Transverse colon (tissue), 4 donors: ENCODE results near the gene GBP1. TPM values are rescaled to one million over a fixed set of nuclear protein-coding genes. Genes with fewer than 3 reads are reported as not detected.
A peak's percentile ranks its signal among the peaks of the same experiment; 100 is the strongest.

ENCODE experiments used
- DNase-seq: peaks from one replicate; pipeline ENCODE4 v3.0.0-alpha.2; 2019
- H3K27ac ChIP-seq, 4 donors: fragments of 200-600 bp; sonication (generic); 2 replicates each; pipeline ENCODE4 v1.5.1; 2016 to 2018; ENCODE audit warnings: inconsistent platforms in 4 of 4
- H3K27me3 ChIP-seq: fragments of 200-600 bp; sonication (generic); 2 replicates; pipeline ENCODE4 v1.5.1; 2017; ENCODE audit warnings: inconsistent platforms
- H3K36me3 ChIP-seq, 4 donors: fragments of 200-600 bp; sonication (generic); 2 replicates each; pipeline ENCODE4 v1.5.1; 2017 to 2019; ENCODE audit warnings: inconsistent platforms in 4 of 4
- H3K4me1 ChIP-seq, 4 donors: fragments of 200-600 bp; sonication (generic); 2 replicates each; pipeline ENCODE4 v1.5.1; 2017 to 2020; ENCODE audit warnings: inconsistent platforms in 4 of 4
- H3K4me3 ChIP-seq, 4 donors: fragments of 200-600 bp; sonication (generic); 1 replicate in 1 of 4; 2 replicates in 3 of 4; pipeline versions ENCODE4 v1.5.1 to v1.6.1; 2017 to 2019; ENCODE audit warnings: inconsistent platforms in 4 of 4
- H3K9me3 ChIP-seq, 2 donors: fragments of 200-600 bp; sonication (generic); 2 replicates each; pipeline ENCODE4 v1.5.1; 2017 to 2019; ENCODE audit warnings: inconsistent platforms in 2 of 2
- EP300 ChIP-seq: sonication (generic); formaldehyde crosslinking; IDR thresholded peaks from one replicate; pipeline ENCODE4 v1.6.1; 2017; ENCODE audit warnings: antibody characterized with exemption, low read depth
- POLR2A ChIP-seq: fragments of 450-650 bp; IDR thresholded peaks from one replicate; pipeline ENCODE4 v1.6.1; 2016; ENCODE audit warnings: antibody characterized with exemption, mild to moderate bottlenecking, moderate library complexity
- POLR2AphosphoS5 ChIP-seq, 3 donors: sonication (generic); formaldehyde crosslinking; IDR thresholded peaks; one replicate each; pipeline ENCODE4 v1.6.1; 2016; ENCODE audit warnings: antibody characterized with exemption in 3 of 3
- WGBS, 2 donors: methylation state at CpG; one replicate each; pipeline ENCODE4 v1.1.5; 2018; ENCODE audit warnings: low coverage in 1 of 2; 5-methylcytosine and 5-hydroxymethylcytosine counted together
- in situ Hi-C, 4 donors: fragments of 200-750 bp; cut with MboI; loops; one replicate each; pipeline versions ENCODE4 v1.15.0 to v1.15.1; 2017; ENCODE audit warnings: low sequenced_read_pairs in 3 of 4, low pct_ligation_motif_present in 1 of 4, low pct_unique_long_range_greater_than_20kb in 1 of 4
- intact Hi-C: fragments of 100-400 bp; cut with DNase I; formaldehyde crosslinking; loops from one replicate; pipeline ENCODE4 v1.15.1; 2023; ENCODE audit warnings: low total_unique reads
- total RNA-seq, 4 donors: library from RNA; depleted of rRNA; stranded (reverse); fragments of >200 nt; gene quantifications; one replicate each; pipeline ENCODE4 v1.1.0, GENCODE V29; 2016
- TF ChIP-seq, protein P1 (sequence below), 5 experiments: fragments of 200-600 bp in 3 of 5; fragments of 450-650 bp in 2 of 5; sonication (generic) in 3 of 5; IDR thresholded peaks; 1 replicate in 2 of 5; 2 replicates in 3 of 5; pipeline ENCODE4 v1.5.1; 2016 to 2017; ENCODE audit warnings: antibody characterized with exemption in 5 of 5, inconsistent platforms in 3 of 5, mild to moderate bottlenecking in 2 of 5, moderate library complexity in 1 of 5

The GBP1 gene, protein sequence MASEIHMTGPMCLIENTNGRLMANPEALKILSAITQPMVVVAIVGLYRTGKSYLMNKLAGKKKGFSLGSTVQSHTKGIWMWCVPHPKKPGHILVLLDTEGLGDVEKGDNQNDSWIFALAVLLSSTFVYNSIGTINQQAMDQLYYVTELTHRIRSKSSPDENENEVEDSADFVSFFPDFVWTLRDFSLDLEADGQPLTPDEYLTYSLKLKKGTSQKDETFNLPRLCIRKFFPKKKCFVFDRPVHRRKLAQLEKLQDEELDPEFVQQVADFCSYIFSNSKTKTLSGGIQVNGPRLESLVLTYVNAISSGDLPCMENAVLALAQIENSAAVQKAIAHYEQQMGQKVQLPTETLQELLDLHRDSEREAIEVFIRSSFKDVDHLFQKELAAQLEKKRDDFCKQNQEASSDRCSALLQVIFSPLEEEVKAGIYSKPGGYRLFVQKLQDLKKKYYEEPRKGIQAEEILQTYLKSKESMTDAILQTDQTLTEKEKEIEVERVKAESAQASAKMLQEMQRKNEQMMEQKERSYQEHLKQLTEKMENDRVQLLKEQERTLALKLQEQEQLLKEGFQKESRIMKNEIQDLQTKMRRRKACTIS
- total RNA-seq = 10 to 100 TPM in 3 of 4 donors, 1 to 10 TPM in 1; 3.0 to 50.2 (median 23.2) TPM

DNA sequence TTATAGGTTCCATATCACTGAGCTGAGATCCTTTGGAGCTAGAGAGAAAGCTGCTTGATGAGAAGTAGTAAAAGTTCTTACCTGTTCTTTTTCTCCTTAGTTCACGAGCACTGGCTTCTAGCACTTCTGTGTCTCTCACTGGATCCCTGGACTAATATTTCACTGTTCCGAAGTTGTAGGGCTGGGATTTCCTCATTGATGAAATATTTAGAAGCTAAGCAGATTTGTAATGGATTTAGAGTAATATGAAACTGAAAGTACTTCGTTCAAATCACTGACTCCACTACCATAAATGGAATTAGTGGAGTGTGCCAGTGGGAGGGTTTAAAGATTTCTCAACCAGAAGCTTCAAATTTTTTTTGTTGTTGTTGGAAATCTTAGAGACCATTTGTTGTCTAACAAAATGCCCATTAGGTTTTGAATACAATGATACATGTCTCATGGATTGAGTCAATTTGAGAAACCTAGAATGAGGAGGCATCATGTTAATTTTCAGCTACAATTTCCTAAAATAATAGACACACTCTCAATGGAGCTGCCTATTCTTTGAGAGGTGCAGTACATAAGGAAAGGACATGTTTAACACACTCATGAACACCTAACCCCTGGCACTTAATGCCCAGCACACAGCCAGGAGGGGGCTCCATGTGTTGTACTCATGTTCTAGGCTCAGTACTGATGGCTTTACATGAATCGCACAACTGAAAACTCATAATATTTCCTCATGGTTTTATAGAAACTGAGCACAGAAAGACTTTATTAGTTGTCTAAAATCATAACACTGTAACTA is at the start of gene GBP1:
GBP1 (minus strand) TSS at position 130 of the 790 bp plus-strand sequence. CDS start 1,974 bp downstream, outside the sequence.
- WGBS, 2 donors = 13 to 16% methylated on average over 4 of the region's 4 CpGs
- no peaks in the 10 kb centered on the region for H3K36me3 ChIP-seq
- DNase-seq = no peak
- TF ChIP-seq POLR2AphosphoS5 (IDR thresholded peaks at IDR 0.05) = peak; percentile 46 to 67 (median 59)
- no peak for TF ChIP-seq EP300
- TF ChIP-seq, protein P1, sequence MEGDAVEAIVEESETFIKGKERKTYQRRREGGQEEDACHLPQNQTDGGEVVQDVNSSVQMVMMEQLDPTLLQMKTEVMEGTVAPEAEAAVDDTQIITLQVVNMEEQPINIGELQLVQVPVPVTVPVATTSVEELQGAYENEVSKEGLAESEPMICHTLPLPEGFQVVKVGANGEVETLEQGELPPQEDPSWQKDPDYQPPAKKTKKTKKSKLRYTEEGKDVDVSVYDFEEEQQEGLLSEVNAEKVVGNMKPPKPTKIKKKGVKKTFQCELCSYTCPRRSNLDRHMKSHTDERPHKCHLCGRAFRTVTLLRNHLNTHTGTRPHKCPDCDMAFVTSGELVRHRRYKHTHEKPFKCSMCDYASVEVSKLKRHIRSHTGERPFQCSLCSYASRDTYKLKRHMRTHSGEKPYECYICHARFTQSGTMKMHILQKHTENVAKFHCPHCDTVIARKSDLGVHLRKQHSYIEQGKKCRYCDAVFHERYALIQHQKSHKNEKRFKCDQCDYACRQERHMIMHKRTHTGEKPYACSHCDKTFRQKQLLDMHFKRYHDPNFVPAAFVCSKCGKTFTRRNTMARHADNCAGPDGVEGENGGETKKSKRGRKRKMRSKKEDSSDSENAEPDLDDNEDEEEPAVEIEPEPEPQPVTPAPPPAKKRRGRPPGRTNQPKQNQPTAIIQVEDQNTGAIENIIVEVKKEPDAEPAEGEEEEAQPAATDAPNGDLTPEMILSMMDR (IDR thresholded peaks at IDR 0.05) = no peak
- TF ChIP-seq POLR2A = peak; percentile 50
- no peaks in the 10 kb centered on the region for H3K9me3 ChIP-seq
- peaks cover 0 to 45% (median 5%) of the 10 kb centered on the region in 4 donors for H3K4me1 ChIP-seq
- intact Hi-C loops (no loop called here), in situ Hi-C loops (no loop called here)
- H3K4me3 ChIP-seq = peak within 1 kb of the TSS; percentile 25 to 58 (median 42)
- no peaks in the 10 kb centered on the region for H3K27me3 ChIP-seq
- peak within 1 kb of the TSS; percentile 79 to 87 (median 86) for H3K27ac ChIP-seq

DNA sequence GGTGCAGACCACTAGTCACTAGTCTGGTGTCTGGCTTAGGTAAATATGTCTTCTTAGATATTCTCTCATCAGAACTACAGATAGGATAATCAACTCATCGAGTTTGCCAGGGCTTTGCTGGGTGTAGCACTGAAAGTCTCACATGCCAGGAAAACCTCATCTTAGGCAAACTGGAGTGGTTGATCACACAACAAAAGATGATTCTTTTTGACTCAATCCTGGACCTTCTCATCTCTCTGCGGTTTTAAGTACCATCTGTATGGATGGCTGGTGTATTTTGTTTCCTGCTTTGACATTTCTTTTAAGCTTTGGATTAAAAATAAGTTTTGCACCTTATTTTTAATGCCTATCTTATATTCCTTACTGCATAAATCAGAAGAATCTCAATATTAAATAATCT is 49.7 kb upstream of the GBP1 start:
- 81 to 82% methylated on average over 2 of the region's 2 CpGs for WGBS, 2 donors
- intact Hi-C loops = no loop called here
- H3K36me3 ChIP-seq = peaks cover 0 to 90% (median 29%) of the 10 kb centered on the region in 4 donors
- H3K4me3 ChIP-seq = no peak overlapping the region
- no peak overlapping the region for H3K27ac ChIP-seq
- TF ChIP-seq POLR2AphosphoS5 (IDR thresholded peaks at IDR 0.05) (no peak), EP300 (no peak), POLR2A (no peak)
- TF ChIP-seq, protein P1 (IDR thresholded peaks at IDR 0.05) = no peak
- H3K4me1 ChIP-seq = no peaks in the 10 kb centered on the region
- no peaks in the 10 kb centered on the region for H3K27me3 ChIP-seq
- in situ Hi-C loops = no loop called here
- no peak for DNase-seq
- no peaks in the 10 kb centered on the region for H3K9me3 ChIP-seq

DNA sequence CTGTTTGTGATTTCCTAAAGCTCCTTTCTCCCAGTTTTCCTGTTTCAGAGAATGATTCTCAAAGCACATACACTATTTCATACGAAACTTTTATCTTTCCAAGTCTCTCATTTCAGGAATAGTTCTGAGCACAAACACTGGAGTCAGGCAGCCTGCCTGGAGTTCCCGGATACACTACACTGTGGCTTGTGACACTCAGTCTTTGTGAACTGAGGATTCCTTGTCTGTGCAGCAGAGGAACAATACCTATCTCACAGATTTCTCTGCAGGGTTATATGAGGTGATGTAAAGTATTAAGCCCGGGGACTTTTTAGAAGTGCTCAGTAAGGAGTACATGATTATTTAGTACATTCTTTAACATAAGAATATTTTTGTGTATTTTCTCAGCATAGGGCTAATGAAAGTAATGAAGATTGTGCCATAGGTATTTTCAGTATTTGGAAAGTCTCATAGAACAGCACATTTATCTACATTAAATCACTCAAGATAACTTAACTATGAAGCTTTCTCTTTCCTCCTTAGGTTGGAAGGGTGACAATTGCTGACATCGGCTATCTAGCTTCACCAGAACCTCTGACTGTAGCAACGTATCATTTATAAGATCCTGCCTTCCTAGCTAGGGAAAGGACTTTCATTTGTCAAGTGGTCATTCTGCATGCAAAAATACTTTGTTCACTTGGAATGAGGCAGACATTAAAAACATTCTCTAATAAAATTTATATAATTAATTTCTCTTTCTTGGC is 48.0 kb upstream of the GBP1 start:
- intact Hi-C loops = no loop called here
- peaks cover 0 to 90% (median 29%) of the 10 kb centered on the region in 4 donors for H3K36me3 ChIP-seq
- no peak for DNase-seq
- no peaks in the 10 kb centered on the region for H3K4me1 ChIP-seq
- no peak overlapping the region for H3K27ac ChIP-seq
- TF ChIP-seq, protein P1 (IDR thresholded peaks at IDR 0.05) = no peak
- TF ChIP-seq POLR2A (no peak), EP300 (no peak), POLR2AphosphoS5 (IDR thresholded peaks at IDR 0.05) (no peak)
- H3K9me3 ChIP-seq = no peaks in the 10 kb centered on the region
- whole genome bisulfite sequencing, 2 donors = 79 to 86% methylated on average over 5 of the region's 5 CpGs
- no peak overlapping the region for H3K4me3 ChIP-seq
- no peaks in the 10 kb centered on the region for H3K27me3 ChIP-seq
- in situ Hi-C loops = no loop called here
